Activated CD4-positive, alpha-beta T cell treated with anti-CD3 and anti-CD28 coated beads for 36 hours (primary cell): ENCODE data around the gene ARF1. TPM values are rescaled to one million over a fixed set of nuclear protein-coding genes. Genes with fewer than 3 reads are reported as not detected.

Experiments
- ATAC-seq: fragments of 200-7000 bp; cut with Tn5 transposase; one replicate; pipeline ENCODE4 v1.10.0; 2021; ENCODE audit warnings: mild to moderate bottlenecking, moderate library complexity
- CTCF ChIA-PET: fragments of 350-600 bp; sonication (Branson Sonifier 250); formaldehyde crosslinking; loops from one replicate; lab custom pipeline; 2021; ENCODE audit warnings: antibody characterized with exemption; lab: Charles Lee
- POLR2A ChIA-PET: fragments of 350-600 bp; sonication (Branson Sonifier 250); formaldehyde crosslinking; loops from one replicate; lab custom pipeline; 2021; ENCODE audit warnings: antibody characterized with exemption, inconsistent platforms; lab: Charles Lee
- DNase-seq: peaks from one replicate; pipeline ENCODE4 v3.0.0-alpha.2; 2020
- H3K27ac Mint-ChIP-seq: one replicate; pipeline ENCODE4 v1.8.0; 2021; ENCODE audit warnings: mixed read lengths
- H3K27me3 Mint-ChIP-seq: one replicate; pipeline ENCODE4 v1.8.0; 2021; ENCODE audit warnings: mixed read lengths
- H3K36me3 Mint-ChIP-seq: one replicate; pipeline ENCODE4 v1.8.0; 2021; ENCODE audit warnings: low read depth, mixed read lengths
- H3K4me1 Mint-ChIP-seq: one replicate; pipeline ENCODE4 v1.8.0; 2021; ENCODE audit warnings: mixed read lengths
- H3K4me3 Mint-ChIP-seq: one replicate; pipeline ENCODE4 v1.8.0; 2021; ENCODE audit warnings: mild to moderate bottlenecking, moderate library complexity, mixed read lengths
- H3K9me3 Mint-ChIP-seq: one replicate; pipeline ENCODE4 v1.8.0; 2021; ENCODE audit warnings: low read depth, mixed read lengths
- intact Hi-C, 2 experiments: fragments of 100-400 bp; cut with DNase I in 1 of 2; cut with micrococcal nuclease in 1 of 2; formaldehyde crosslinking; loops; one replicate each; pipeline versions ENCODE4 v1.14.2 to v1.15.1; 2022 to 2024; cut with DNase I, micrococcal nuclease
- total RNA-seq, 2 experiments: library from RNA; stranded (reverse); gene quantifications; one replicate each; pipeline ENCODE4 v1.2.3, GENCODE V29; 2021

The ARF1 gene
- total RNA-seq, 2 experiments from 2014 or later = 325 to 337 TPM

DNA sequence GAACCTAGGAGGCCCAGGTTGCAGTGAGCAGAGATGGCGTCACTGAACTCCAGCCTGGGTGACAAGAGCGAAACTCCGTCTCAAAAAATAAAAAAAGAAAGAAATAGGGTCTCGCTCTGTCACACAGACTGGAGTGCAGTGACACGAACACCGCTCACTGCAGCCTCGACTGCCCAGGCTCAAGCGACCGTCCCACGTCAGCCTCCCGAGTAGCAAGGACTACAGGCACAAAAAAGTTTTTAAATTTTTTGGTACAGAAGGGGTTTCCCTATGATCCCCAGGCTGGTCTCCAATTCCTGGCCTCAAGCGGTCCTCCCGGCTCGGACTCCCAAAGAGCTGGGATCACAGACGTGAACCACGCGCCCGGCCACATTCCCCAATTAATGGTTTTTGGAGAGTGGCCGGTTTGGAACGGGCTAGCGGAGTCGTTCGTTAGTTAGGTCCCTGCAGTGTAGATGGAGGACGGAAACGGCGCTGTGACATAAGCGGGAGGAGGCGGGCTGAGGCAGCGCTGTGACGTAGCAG is 57.0 kb downstream of the ARF1 start:
- Mint-ChIP-seq H3K27ac (peak overlapping the region; percentile 98), H3K36me3 (peaks cover 30% of the 10 kb centered on the region), H3K4me1 (peaks cover 24% of the 10 kb centered on the region), H3K9me3 (no peaks in the 10 kb centered on the region), H3K27me3 (peaks cover 2% of the 10 kb centered on the region), H3K4me3 (peak overlapping the region; percentile 97)
- intact Hi-C loops = loop anchor here in 1 of 2 experiments (10.0 kb wide), 1 partner anchor 265 kb away; the partner anchor contains the start of gene TRIM11
- ChIA-PET POLR2A (no interaction called here), CTCF (interaction anchor here (5.4 kb wide), 1 partner anchor 27 kb away, joined by 29 read pairs; the partner anchor contains the start of gene IBA57)
- no peak for DNase-seq
- ATAC-seq = peak; percentile 0

- intact Hi-C loops = loop anchor here (1.0 to 10.0 kb wide), 16 partner anchors 15 to 352 kb away; partner anchors contain the start of genes ARF1 (in 2 of the 2), MRPL55 (in 2 of the 2), TRIM11 (in 2 of the 2) and C1orf35 (in 1 of the 2)
- ChIA-PET CTCF (interaction anchor here (2.1 to 5.4 kb wide), 2 partner anchors 9 to 26 kb away, joined by 8 to 29 read pairs; partner anchors contain the start of gene IBA57), POLR2A (interaction anchor here (0.8 to 1.2 kb wide), 3 partner anchors 25 to 34 kb away, joined by 3 to 4 read pairs (median 4); partner anchors contain the start of gene IBA57)
- H3K27ac Mint-ChIP-seq = peak within 1 kb of the TSS; percentile 98
- DNase-seq = peak; percentile 100
- H3K9me3 Mint-ChIP-seq = no peaks in the 10 kb centered on the region
- H3K27me3 Mint-ChIP-seq = peaks cover 2% of the 10 kb centered on the region
- peaks cover 30% of the 10 kb centered on the region for H3K36me3 Mint-ChIP-seq
- peak; percentile 95 for ATAC-seq
- peak within 1 kb of the TSS; percentile 97 for H3K4me3 Mint-ChIP-seq
- H3K4me1 Mint-ChIP-seq = peaks cover 24% of the 10 kb centered on the region
These were observed 57.6 kb downstream of the ARF1 start, which contains the start of gene GUK1 for GRCh38 chr1:228139931-228140723. GUK1 (plus strand) TSS chr1:228140279; CDS start chr1:228140303, 24 bp downstream.

- POLR2A ChIA-PET = interaction anchor here (0.8 to 1.2 kb wide), 3 partner anchors 24 to 33 kb away, joined by 3 to 4 read pairs (median 4); partner anchors contain the start of gene IBA57
- intact Hi-C loops = loop anchor here (1.0 to 5.0 kb wide), 15 partner anchors 15 to 352 kb away; partner anchors contain the start of genes ARF1 (in 2 of the 2), MRPL55 (in 2 of the 2), C1orf35 (in 1 of the 2) and IBA57 (in 1 of the 2)
- peak; percentile 38 for DNase-seq
- ATAC-seq = no peak
- H3K36me3 Mint-ChIP-seq = peaks cover 30% of the 10 kb centered on the region
- no peaks in the 10 kb centered on the region for H3K9me3 Mint-ChIP-seq
- CTCF ChIA-PET = interaction anchor here (2.1 to 5.4 kb wide), 2 partner anchors 10 to 26 kb away, joined by 8 to 29 read pairs; partner anchors contain the start of gene IBA57
- peaks cover 24% of the 10 kb centered on the region for H3K4me1 Mint-ChIP-seq
- peak overlapping the region; percentile 95 for H3K27ac Mint-ChIP-seq
- peaks cover 2% of the 10 kb centered on the region for H3K27me3 Mint-ChIP-seq
- H3K4me3 Mint-ChIP-seq = peak overlapping the region; percentile 97
These were observed 58.3 kb downstream of the ARF1 start for GRCh38 chr1:228140724-228141225.

- Mint-ChIP-seq H3K4me3 (peak overlapping the region; percentile 97), H3K27me3 (peaks cover 2% of the 10 kb centered on the region), H3K36me3 (peaks cover 30% of the 10 kb centered on the region), H3K4me1 (peaks cover 24% of the 10 kb centered on the region), H3K9me3 (no peaks in the 10 kb centered on the region), H3K27ac (peak overlapping the region; percentile 95)
- intact Hi-C loops = loop anchor here in 1 of 2 experiments (5.0 kb wide), 1 partner anchor 71 kb away; no protein-coding TSS in a partner anchor
- CTCF ChIA-PET = interaction anchor here (0.8 to 5.4 kb wide), 3 partner anchors 11 to 25 kb away, joined by 3 to 29 read pairs (median 8); partner anchors contain the start of gene IBA57
- POLR2A ChIA-PET = no interaction called here
- ATAC-seq (no peak), DNase-seq (peak; percentile 51)
These were observed 58.9 kb downstream of the ARF1 start for GRCh38 chr1:228141226-228142044.

DNA sequence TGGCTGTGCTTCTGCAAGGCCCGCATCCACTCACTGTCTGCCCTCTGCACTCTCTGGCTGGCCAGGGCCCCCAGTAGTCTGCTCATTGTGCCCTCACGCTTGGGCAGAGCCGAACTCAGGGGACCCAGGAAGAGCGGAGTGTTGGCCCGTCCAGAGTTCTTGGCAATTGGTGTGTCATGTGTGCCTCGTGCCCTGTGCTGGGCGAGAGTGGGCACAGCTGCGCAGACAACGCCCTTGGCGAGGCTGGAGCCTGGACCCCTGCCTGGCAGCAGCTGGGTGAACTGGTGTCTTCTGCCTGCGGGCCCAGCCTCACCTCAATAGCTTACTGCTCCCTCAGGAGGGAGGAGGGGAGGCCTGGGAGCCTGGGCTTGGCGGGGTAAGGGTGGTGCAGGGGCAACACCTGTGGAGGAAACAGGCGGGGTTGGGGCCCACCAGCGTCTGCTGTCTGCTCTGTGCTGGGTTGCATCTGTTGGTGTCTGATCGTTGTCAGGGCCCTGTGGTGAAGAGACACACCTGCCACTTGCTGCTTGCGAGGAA is 59.7 kb downstream of the ARF1 start:
- intact Hi-C loops = loop anchor here in 1 of 2 experiments (5.0 kb wide), 1 partner anchor 70 kb away; no protein-coding TSS in a partner anchor
- DNase-seq (peak; percentile 14), ATAC-seq (no peak)
- Mint-ChIP-seq H3K27me3 (peaks cover 1% of the 10 kb centered on the region), H3K27ac (peak overlapping the region; percentile 95), H3K36me3 (peaks cover 30% of the 10 kb centered on the region), H3K4me3 (peak overlapping the region; percentile 97), H3K9me3 (no peaks in the 10 kb centered on the region), H3K4me1 (peaks cover 24% of the 10 kb centered on the region)
- CTCF ChIA-PET = interaction anchor here (0.8 to 5.4 kb wide), 4 partner anchors 10 to 24 kb away, joined by 3 to 29 read pairs (median 6); partner anchors contain the start of gene IBA57
- POLR2A ChIA-PET = interaction anchor here (1.0 kb wide), 1 partner anchor 31 kb away, joined by 3 read pairs; no protein-coding TSS in a partner anchor

GRCh38 chr1:228142701-228143136 is 60.2 kb downstream of the ARF1 start:
- no peaks in the 10 kb centered on the region for H3K9me3 Mint-ChIP-seq
- no peaks in the 10 kb centered on the region for H3K27me3 Mint-ChIP-seq
- CTCF ChIA-PET = interaction anchor here (1.2 to 5.4 kb wide), 3 partner anchors 11 to 24 kb away, joined by 3 to 29 read pairs (median 9); partner anchors contain the start of gene IBA57
- ATAC-seq (no peak), DNase-seq (no peak)
- intact Hi-C loops = loop anchor here in 1 of 2 experiments (5.0 kb wide), 1 partner anchor 70 kb away; no protein-coding TSS in a partner anchor
- POLR2A ChIA-PET = interaction anchor here (0.8 to 1.3 kb wide), 3 partner anchors 21 to 31 kb away, joined by 3 read pairs; partner anchors contain the start of gene IBA57
- peaks cover 30% of the 10 kb centered on the region for H3K36me3 Mint-ChIP-seq
- peak overlapping the region; percentile 42 for H3K27ac Mint-ChIP-seq
- peak overlapping the region; percentile 97 for H3K4me3 Mint-ChIP-seq
- peaks cover 24% of the 10 kb centered on the region for H3K4me1 Mint-ChIP-seq

DNA sequence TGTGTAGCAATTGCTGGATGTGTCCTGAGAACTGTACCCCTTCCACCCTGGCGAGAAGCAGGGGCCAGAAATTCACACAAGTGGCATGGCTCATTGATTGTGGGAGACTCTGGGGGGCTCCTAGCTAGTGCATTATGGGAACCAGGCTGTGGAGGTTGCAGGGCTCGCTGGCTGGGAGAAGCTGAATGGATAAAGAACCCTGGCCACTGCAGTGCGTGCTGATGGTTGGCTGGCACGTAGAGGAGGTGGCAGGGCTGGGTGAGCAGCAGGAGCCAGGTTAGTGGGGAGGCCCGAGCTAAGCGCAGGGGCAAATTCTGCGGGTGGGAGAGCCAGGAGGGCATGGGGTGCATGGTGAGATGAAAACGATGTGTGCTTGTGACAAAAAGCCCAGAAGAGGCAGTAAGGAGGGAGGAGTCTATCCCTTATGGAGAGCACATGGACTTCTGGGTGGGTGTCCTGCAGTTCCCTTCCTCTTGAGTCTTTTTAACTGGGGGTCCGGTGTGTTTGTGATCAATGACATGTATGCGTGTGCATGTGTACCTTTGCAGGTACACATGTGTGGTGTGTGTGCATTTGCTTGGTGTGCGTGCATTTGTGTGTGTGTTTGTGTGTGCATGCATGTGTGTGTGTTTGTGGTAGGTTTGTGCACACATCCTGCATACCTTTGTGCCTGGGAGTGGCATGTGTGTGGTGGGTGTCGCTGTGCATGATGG is 61.1 kb downstream of the ARF1 start:
- DNase-seq (no peak), ATAC-seq (no peak)
- Mint-ChIP-seq H3K4me1 (peaks cover 24% of the 10 kb centered on the region), H3K4me3 (peak overlapping the region; percentile 97), H3K36me3 (peaks cover 30% of the 10 kb centered on the region), H3K27ac (peak overlapping the region; percentile 64), H3K27me3 (no peaks in the 10 kb centered on the region), H3K9me3 (no peaks in the 10 kb centered on the region)
- CTCF ChIA-PET = interaction anchor here (1.6 to 5.4 kb wide), 2 partner anchors 10 to 23 kb away, joined by 9 to 29 read pairs; partner anchors contain the start of gene IBA57
- intact Hi-C loops = loop anchor here in 1 of 2 experiments (5.0 kb wide), 1 partner anchor 69 kb away; no protein-coding TSS in a partner anchor
- POLR2A ChIA-PET = interaction anchor here (0.8 to 1.3 kb wide), 2 partner anchors 20 to 22 kb away, joined by 3 read pairs; partner anchors contain the start of gene IBA57

- ATAC-seq (no peak), DNase-seq (no peak)
- Mint-ChIP-seq H3K4me1 (peaks cover 24% of the 10 kb centered on the region), H3K27me3 (no peaks in the 10 kb centered on the region), H3K4me3 (peak overlapping the region; percentile 8), H3K27ac (no peak overlapping the region), H3K36me3 (peaks cover 30% of the 10 kb centered on the region), H3K9me3 (no peaks in the 10 kb centered on the region)
- ChIA-PET CTCF (interaction anchor here (5.4 kb wide), 1 partner anchor 22 kb away, joined by 29 read pairs; the partner anchor contains the start of gene IBA57), POLR2A (interaction anchor here (1.3 kb wide), 1 partner anchor 19 kb away, joined by 3 read pairs; no protein-coding TSS in a partner anchor)
- intact Hi-C loops = loop anchor here in 1 of 2 experiments (5.0 kb wide), 1 partner anchor 68 kb away; no protein-coding TSS in a partner anchor
These were observed 61.9 kb downstream of the ARF1 start for GRCh38 chr1:228144193-228144992.
